ENCODE measurements around the gene AKAP1. TPM values are rescaled to one million over a fixed set of nuclear protein-coding genes. Genes with fewer than 3 reads are reported as not detected.

AKAP1 gene
- polyA plus RNA-seq, 1 donor (not counting 4 experiments of a cell fraction or from before 2014, with no cell fraction given): 24.1 TPM

DNA sequence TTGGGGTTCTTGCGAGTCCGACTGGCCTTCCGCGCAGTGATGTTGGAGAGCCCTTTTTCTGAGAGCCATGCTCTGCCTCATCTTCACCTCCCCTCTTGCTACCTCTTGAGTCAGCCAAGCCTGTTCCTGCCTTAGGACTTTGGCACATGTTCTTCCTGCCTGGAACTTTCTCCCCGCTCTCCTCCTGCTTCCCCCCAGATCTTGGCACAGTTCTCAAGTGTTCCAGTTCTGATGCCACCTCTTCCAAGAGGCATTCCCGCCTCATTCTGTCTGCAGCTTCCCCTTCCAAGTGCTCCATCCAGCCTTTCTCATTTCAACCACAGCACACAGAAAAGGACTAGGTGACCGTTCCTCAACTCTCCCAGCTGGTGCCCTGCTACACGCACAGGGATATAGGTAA lies 7.7 kb downstream of the AKAP1 start:
- peaks cover 84% of the 10 kb centered on the region for H3K79me2 ChIP-seq (ENCODE audit: control insufficient read depth, insufficient read depth, low read length)
- H3K36me3 ChIP-seq (ENCODE audit: control insufficient read depth in 2 of 2, extremely low read depth in 1 of 2, insufficient read depth in 2 of 2, low read length in 2 of 2): peaks cover 2 to 7% of the 10 kb centered on the region in 2 experiments
- H3K4me2 ChIP-seq (ENCODE audit: control insufficient read depth, extremely low read depth, insufficient read depth, low read depth, low read length): no peak overlapping the region
- H4K20me1 ChIP-seq (ENCODE audit: control insufficient read depth, extremely low read depth, insufficient read depth, low read length): peaks cover 6% of the 10 kb centered on the region
- TF ChIP-seq, protein P1, sequence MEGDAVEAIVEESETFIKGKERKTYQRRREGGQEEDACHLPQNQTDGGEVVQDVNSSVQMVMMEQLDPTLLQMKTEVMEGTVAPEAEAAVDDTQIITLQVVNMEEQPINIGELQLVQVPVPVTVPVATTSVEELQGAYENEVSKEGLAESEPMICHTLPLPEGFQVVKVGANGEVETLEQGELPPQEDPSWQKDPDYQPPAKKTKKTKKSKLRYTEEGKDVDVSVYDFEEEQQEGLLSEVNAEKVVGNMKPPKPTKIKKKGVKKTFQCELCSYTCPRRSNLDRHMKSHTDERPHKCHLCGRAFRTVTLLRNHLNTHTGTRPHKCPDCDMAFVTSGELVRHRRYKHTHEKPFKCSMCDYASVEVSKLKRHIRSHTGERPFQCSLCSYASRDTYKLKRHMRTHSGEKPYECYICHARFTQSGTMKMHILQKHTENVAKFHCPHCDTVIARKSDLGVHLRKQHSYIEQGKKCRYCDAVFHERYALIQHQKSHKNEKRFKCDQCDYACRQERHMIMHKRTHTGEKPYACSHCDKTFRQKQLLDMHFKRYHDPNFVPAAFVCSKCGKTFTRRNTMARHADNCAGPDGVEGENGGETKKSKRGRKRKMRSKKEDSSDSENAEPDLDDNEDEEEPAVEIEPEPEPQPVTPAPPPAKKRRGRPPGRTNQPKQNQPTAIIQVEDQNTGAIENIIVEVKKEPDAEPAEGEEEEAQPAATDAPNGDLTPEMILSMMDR (optimal IDR thresholded peaks at IDR 0.05 in 1 of 3, IDR thresholded peaks at IDR 0.05 in 1 of 3, conservative IDR thresholded peaks at IDR 0.05 in 1 of 3; ENCODE audit: extremely low read depth in 1 of 3, insufficient read depth in 2 of 3, low read length in 3 of 3): no peak
- no peak for TF ChIP-seq EZH2 (IDR thresholded peaks at IDR 0.05; ENCODE audit: low read length)
- no peak overlapping the region for H3K27ac ChIP-seq (ENCODE audit: control insufficient read depth, insufficient read depth, low read length)
- no peak overlapping the region for H3K4me3 ChIP-seq (ENCODE audit: control insufficient read depth in 2 of 3, extremely low read depth in 1 of 3, insufficient read depth in 2 of 3, low read depth in 1 of 3, low read length in 3 of 3)
- peaks cover 19% of the 10 kb centered on the region for H3K4me1 ChIP-seq (ENCODE audit: control insufficient read depth, extremely low read depth, insufficient read depth, low read length)
- dilution Hi-C loops (cut with MboI; ENCODE audit: extremely low pct_ligation_motif_present, low sequenced_read_pairs): no loop called here
- no peaks in the 10 kb centered on the region for H3K27me3 ChIP-seq (ENCODE audit: control insufficient read depth, extremely low read depth, insufficient read depth, low read length)
- H3K9me1 ChIP-seq (ENCODE audit: control insufficient read depth, extremely low read depth, insufficient read depth, low read length): peaks cover 2% of the 10 kb centered on the region
- FAIRE-seq: no peak
- H2AFZ ChIP-seq (ENCODE audit: control insufficient read depth, low read length): no peak overlapping the region
- H3K9me3 ChIP-seq (ENCODE audit: control insufficient read depth, low read depth, low read length): no peaks in the 10 kb centered on the region
- DNase-seq (ENCODE audit: low read depth, low spot score): no peak
- no peak overlapping the region for H3K9ac ChIP-seq (ENCODE audit: control insufficient read depth, extremely low read depth, insufficient read depth, low read length)

DNA sequence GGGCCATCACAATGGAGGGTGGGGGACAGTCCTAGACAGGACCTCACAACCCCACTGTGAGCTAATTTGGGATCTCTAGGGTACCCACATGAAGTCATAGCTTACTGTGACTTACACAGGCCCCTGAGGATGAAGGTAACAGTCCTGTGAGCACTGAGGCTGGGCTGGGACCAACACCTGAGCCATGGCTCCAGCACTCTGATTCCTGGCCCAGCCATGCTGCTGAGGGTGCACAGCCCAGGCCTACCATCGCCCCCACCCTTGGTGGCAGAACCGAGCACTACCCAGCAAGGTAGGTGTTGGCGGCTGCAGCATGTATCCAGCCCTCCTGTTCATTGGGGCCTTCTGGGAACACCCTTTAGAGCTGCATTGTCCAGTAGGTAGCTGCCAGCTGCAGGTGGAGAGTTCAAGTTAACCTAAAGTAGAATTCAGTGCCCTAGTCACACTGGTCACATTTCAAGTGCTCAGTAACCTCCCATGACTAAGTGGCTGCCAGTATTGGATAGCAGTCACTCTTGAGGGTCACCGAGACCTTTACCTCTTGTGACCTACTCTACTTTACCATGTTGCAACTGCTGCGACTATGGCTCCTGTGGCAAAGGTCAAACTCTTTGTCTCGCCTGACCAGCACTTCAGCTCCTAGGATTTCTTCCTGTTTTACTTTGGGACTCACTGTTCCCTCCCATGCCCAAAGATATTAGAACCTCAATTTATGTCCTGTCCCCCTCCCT lies 11.6 kb downstream of the AKAP1 start:
- Histone ChIP-seq H3K4me1 (ENCODE audit: control insufficient read depth, extremely low read depth, insufficient read depth, low read length) (peaks cover 8% of the 10 kb centered on the region), H3K9ac (ENCODE audit: control insufficient read depth, extremely low read depth, insufficient read depth, low read length) (no peak overlapping the region), H3K36me3 (ENCODE audit: control insufficient read depth in 2 of 2, extremely low read depth in 1 of 2, insufficient read depth in 2 of 2, low read length in 2 of 2) (peaks cover 2 to 7% of the 10 kb centered on the region in 2 experiments), H4K20me1 (ENCODE audit: control insufficient read depth, extremely low read depth, insufficient read depth, low read length) (peaks cover 17% of the 10 kb centered on the region), H3K4me2 (ENCODE audit: control insufficient read depth, extremely low read depth, insufficient read depth, low read depth, low read length) (no peak overlapping the region), H3K4me3 (ENCODE audit: control insufficient read depth in 2 of 3, extremely low read depth in 1 of 3, insufficient read depth in 2 of 3, low read depth in 1 of 3, low read length in 3 of 3) (no peak overlapping the region), H3K27ac (ENCODE audit: control insufficient read depth, insufficient read depth, low read length) (no peak overlapping the region), H2AFZ (ENCODE audit: control insufficient read depth, low read length) (no peak overlapping the region), H3K27me3 (ENCODE audit: control insufficient read depth, extremely low read depth, insufficient read depth, low read length) (no peaks in the 10 kb centered on the region), H3K79me2 (ENCODE audit: control insufficient read depth, insufficient read depth, low read length) (peaks cover 75% of the 10 kb centered on the region), H3K9me1 (ENCODE audit: control insufficient read depth, extremely low read depth, insufficient read depth, low read length) (peaks cover 2% of the 10 kb centered on the region), H3K9me3 (ENCODE audit: control insufficient read depth, low read depth, low read length) (no peaks in the 10 kb centered on the region)
- dilution Hi-C loops (cut with MboI; ENCODE audit: extremely low pct_ligation_motif_present, low sequenced_read_pairs): no loop called here
- no peak for TF ChIP-seq EZH2 (IDR thresholded peaks at IDR 0.05; ENCODE audit: low read length)
- TF ChIP-seq, protein P1 (optimal IDR thresholded peaks at IDR 0.05 in 1 of 3, IDR thresholded peaks at IDR 0.05 in 1 of 3, conservative IDR thresholded peaks at IDR 0.05 in 1 of 3; ENCODE audit: extremely low read depth in 1 of 3, insufficient read depth in 2 of 3, low read length in 3 of 3): no peak
- FAIRE-seq: no peak
- DNase-seq (ENCODE audit: low read depth, low spot score): no peak
